Measurements from ENCODE around the gene KRTAP10-12. TPM values are rescaled to one million over a fixed set of nuclear protein-coding genes. Genes with fewer than 3 reads are reported as not detected.

Gene KRTAP10-12
- total RNA-seq, 2 donors from 2014 or later: not detected

DNA sequence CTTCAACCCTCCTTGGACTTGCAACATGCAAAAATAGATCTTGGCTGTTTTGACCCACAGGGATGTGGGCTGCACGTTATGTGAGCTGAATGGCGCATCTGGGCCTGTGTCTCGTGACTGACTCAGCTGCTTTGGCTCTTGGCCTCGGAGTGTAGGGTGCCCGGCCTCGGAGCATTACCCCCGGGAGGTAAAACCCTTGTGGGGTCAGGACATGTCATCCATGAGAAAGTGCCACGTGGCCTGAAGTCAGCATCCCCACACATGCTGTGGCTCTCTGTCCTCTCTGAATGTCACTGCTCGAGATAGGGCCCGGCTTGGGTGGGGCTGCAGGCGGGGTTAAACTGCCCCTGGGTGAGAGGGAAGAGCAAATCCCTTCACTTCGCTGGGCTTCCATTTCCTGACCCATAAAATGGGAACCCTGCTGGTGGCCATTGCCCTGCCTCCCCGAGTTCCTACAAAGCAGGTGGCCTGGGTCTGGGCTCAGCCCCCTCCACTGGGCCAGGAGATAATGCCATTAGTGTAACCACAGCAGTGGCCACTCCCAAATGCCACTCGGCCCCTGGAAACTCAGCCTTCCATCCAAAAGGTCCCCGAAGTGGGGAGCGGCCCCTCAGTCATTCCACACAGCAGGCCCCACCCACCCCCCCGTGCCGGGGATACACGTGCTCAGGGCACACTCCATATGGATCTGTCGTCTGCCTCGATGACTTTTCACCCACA lies 37.2 kb downstream of the KRTAP10-12 start:
- Histone ChIP-seq H3K36me3 (no peaks in the 10 kb centered on the region), H3K4me1 (no peaks in the 10 kb centered on the region), H3K27me3 (no peaks in the 10 kb centered on the region), H3K4me3 (no peak overlapping the region), H3K27ac (no peak overlapping the region), H3K9me3 (no peaks in the 10 kb centered on the region), H3K9ac (ENCODE audit: low read depth in 2 of 2, low read length in 2 of 2) (no peak overlapping the region)
- DNase-seq: no peak
- TF ChIP-seq, protein P1, sequence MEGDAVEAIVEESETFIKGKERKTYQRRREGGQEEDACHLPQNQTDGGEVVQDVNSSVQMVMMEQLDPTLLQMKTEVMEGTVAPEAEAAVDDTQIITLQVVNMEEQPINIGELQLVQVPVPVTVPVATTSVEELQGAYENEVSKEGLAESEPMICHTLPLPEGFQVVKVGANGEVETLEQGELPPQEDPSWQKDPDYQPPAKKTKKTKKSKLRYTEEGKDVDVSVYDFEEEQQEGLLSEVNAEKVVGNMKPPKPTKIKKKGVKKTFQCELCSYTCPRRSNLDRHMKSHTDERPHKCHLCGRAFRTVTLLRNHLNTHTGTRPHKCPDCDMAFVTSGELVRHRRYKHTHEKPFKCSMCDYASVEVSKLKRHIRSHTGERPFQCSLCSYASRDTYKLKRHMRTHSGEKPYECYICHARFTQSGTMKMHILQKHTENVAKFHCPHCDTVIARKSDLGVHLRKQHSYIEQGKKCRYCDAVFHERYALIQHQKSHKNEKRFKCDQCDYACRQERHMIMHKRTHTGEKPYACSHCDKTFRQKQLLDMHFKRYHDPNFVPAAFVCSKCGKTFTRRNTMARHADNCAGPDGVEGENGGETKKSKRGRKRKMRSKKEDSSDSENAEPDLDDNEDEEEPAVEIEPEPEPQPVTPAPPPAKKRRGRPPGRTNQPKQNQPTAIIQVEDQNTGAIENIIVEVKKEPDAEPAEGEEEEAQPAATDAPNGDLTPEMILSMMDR (IDR thresholded peaks at IDR 0.05): no peak
- intact Hi-C loops (cut with DNase I): no loop called here

DNA sequence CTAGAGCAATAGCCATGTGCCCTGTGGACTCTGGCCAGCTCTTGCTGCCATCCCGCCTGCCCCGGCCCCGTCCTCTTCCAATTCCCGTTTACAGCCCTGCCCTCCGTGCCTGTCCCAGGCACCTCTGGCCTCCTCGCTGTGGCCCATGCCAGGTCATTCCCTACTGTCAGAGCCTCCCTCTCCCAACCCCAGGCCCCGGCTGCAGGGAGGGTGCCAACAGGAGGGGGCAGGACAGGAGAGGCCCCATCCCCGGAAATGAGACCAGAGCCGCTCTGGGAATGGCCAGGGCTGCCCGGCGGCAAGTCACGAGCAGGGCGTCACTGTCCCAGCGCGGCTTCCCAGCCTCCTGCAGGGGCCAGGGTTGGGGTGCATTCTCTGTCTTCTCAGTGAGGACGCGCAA lies 37.9 kb downstream of the KRTAP10-12 start:
- H3K27ac ChIP-seq: no peak overlapping the region
- H3K36me3 ChIP-seq: no peaks in the 10 kb centered on the region
- no peak overlapping the region for H3K9ac ChIP-seq (ENCODE audit: low read depth in 2 of 2, low read length in 2 of 2)
- H3K27me3 ChIP-seq: no peaks in the 10 kb centered on the region
- intact Hi-C loops (cut with DNase I): no loop called here
- no peaks in the 10 kb centered on the region for H3K9me3 ChIP-seq
- no peaks in the 10 kb centered on the region for H3K4me1 ChIP-seq
- TF ChIP-seq, protein P1 (IDR thresholded peaks at IDR 0.05): no peak
- H3K4me3 ChIP-seq: no peak overlapping the region
- no peak for DNase-seq

DNA sequence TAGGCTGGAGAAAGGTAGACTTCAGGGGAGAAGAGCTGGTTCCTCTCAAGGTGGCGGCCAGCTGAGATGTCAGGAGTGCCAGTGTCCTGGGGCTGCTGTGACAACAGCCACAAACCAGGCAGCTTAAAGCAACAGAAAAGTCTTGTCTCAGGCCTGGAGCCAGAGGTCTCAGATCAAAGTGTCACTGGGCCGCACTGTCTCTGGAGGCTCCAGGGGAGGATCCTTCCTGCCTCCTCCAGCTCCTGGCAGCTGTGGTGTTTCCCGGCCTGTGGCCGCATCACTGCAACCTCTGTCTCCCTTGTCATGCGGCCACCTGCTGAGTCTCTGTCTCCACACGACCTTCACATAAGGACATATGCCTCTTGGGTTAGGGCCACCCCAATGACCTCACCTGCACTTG lies 38.8 kb downstream of the KRTAP10-12 start:
- DNase-seq: no peak
- H3K4me1 ChIP-seq: no peaks in the 10 kb centered on the region
- no peaks in the 10 kb centered on the region for H3K9me3 ChIP-seq
- no peak overlapping the region for H3K4me3 ChIP-seq
- TF ChIP-seq, protein P1 (IDR thresholded peaks at IDR 0.05): no peak
- no peak overlapping the region for H3K27ac ChIP-seq
- no peak overlapping the region for H3K9ac ChIP-seq (ENCODE audit: low read depth in 2 of 2, low read length in 2 of 2)
- H3K27me3 ChIP-seq: no peaks in the 10 kb centered on the region
- H3K36me3 ChIP-seq: no peaks in the 10 kb centered on the region
- intact Hi-C loops (cut with DNase I): no loop called here

DNA sequence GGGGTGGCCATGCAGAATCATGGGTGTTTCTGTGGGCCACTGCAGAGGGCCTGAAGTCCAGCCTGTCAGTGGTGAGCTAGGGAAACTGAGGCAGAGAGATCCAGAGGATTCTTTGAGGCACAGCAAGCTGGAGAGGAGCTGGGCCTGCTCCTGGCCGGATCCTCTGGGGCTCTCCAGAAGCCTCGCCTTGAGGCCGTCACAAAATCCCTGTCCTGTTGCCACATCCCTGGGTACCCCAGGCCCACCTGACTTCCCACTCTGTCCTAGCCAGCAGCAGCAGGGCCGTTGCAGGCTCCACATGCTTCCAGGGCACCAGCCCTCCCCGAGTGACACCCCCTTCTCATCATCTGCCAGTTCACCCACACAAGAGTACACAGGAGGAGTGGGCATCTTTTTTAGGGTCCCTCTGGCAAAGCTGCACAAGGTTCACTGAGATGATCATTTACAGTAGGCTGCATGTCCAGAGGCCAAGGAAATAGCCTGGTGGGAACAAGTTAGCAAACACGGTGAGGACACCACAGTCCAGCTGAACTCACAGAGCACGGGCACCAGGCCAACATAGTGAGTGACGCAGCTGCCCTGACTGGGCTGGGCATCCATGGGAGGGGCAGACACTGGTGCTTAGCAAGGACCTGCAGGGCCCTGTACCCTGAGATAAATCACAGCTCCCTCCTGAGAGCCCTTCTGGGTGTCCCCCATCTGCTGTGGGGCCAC lies 39.5 kb downstream of the KRTAP10-12 start:
- Histone ChIP-seq H3K4me3 (no peak overlapping the region), H3K27ac (no peak overlapping the region), H3K36me3 (no peaks in the 10 kb centered on the region), H3K9me3 (no peaks in the 10 kb centered on the region), H3K4me1 (no peaks in the 10 kb centered on the region), H3K27me3 (no peaks in the 10 kb centered on the region), H3K9ac (ENCODE audit: low read depth in 2 of 2, low read length in 2 of 2) (no peak overlapping the region)
- intact Hi-C loops (cut with DNase I): no loop called here
- TF ChIP-seq, protein P1 (IDR thresholded peaks at IDR 0.05): no peak
- DNase-seq: no peak

DNA sequence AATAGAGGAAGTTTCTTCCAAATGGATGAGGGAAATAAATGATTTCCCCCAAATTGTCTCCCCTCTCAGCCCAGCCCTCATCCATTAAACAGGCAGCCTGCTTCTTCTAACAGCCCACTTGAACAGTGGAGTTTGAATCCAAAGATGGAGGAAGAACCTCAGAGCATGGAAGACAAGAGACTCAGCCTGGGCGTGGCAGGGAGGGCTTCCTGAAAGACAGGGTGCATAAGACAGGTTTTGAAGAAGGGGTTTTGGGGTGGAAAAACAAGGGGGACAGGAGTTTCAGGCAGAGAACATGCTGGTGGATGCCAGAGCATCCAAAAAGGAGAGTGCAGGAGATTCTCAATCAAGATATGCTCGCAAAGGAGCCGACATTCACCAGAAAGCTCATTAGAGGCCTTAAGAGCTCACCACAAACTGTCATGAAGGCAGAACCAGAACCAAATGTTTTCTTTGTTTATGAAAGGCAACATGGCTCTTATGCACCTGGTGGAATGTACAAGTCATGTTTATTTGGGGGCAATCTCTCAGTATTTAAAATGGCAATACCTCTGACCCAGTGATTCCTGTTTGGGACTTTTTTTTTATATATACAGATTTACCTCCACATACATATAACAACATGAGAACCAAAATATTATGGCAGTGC lies 40.9 kb downstream of the KRTAP10-12 start:
- H3K4me1 ChIP-seq: no peaks in the 10 kb centered on the region
- no peak overlapping the region for H3K9ac ChIP-seq (ENCODE audit: low read depth in 2 of 2, low read length in 2 of 2)
- no peaks in the 10 kb centered on the region for H3K9me3 ChIP-seq
- TF ChIP-seq, protein P1 (IDR thresholded peaks at IDR 0.05): no peak
- H3K27me3 ChIP-seq: no peaks in the 10 kb centered on the region
- H3K4me3 ChIP-seq: no peak overlapping the region
- H3K27ac ChIP-seq: no peak overlapping the region
- intact Hi-C loops (cut with DNase I): no loop called here
- no peaks in the 10 kb centered on the region for H3K36me3 ChIP-seq
- no peak for DNase-seq
